Uterus (tissue), 4 donors: ENCODE measurements around the gene MTURN. TPM values are rescaled to one million over a fixed set of nuclear protein-coding genes. Genes with fewer than 3 reads are reported as not detected.
A peak's percentile ranks its signal among the peaks of the same experiment; 100 is the strongest.

Experiments used
- DNase-seq, 2 donors: peaks; one replicate each; pipeline ENCODE4 v3.0.0-alpha.2; 2019 to 2020
- H3K27ac ChIP-seq, 2 donors: fragments of 200-600 bp; sonication (generic); 1 replicate in 1 of 2; 2 replicates in 1 of 2; pipeline ENCODE4 v1.5.1; 2016 to 2018
- H3K27me3 ChIP-seq, 2 donors: fragments of 200-600 bp; sonication (generic); one replicate each; pipeline ENCODE4 v1.5.1; 2018 to 2019; ENCODE audit warnings: control low read depth in 1 of 2
- H3K36me3 ChIP-seq, 2 donors: fragments of 200-600 bp; sonication (generic); one replicate each; pipeline ENCODE4 v1.5.1; 2019; ENCODE audit warnings: control low read depth in 1 of 2
- H3K4me1 ChIP-seq, 2 donors: fragments of 200-600 bp; sonication (generic); one replicate each; pipeline ENCODE4 v1.5.1; 2018 to 2019; ENCODE audit warnings: control low read depth in 1 of 2
- H3K4me3 ChIP-seq, 2 donors: fragments of 200-600 bp; sonication (generic); 1 replicate in 1 of 2; 2 replicates in 1 of 2; pipeline ENCODE4 v1.5.1; 2018 to 2019; ENCODE audit warnings: mild to moderate bottlenecking in 1 of 2
- H3K9me3 ChIP-seq, 2 donors: fragments of 200-600 bp; sonication (generic); one replicate each; pipeline ENCODE4 v1.5.1; 2019; ENCODE audit warnings: control low read depth in 1 of 2
- CTCF ChIP-seq, 4 experiments: fragments of 200-600 bp in 2 of 4; fragments of 450-650 bp in 2 of 4; sonication (generic) in 2 of 4; IDR thresholded peaks; one replicate each; pipeline ENCODE4 v1.5.1; 2016 to 2019; ENCODE audit warnings: antibody characterized with exemption in 4 of 4, mild to moderate bottlenecking in 2 of 4, moderate library complexity in 1 of 4
- POLR2A ChIP-seq, 2 donors: fragments of 450-650 bp; IDR thresholded peaks; one replicate each; pipeline ENCODE4 v1.6.1; 2016; ENCODE audit warnings: antibody characterized with exemption in 2 of 2, mild to moderate bottlenecking in 1 of 2, moderate library complexity in 1 of 2
- intact Hi-C: fragments of 100-400 bp; cut with DNase I; formaldehyde crosslinking; loops from one replicate; pipeline ENCODE4 v1.15.1; 2023; ENCODE audit warnings: low total_unique reads
- small RNA-seq: library from RNA; depleted of rRNA; stranded (forward); fragments of <200 nt; gene quantifications from one replicate; pipeline ENCODE3, GENCODE V24; 2016
- total RNA-seq, 4 donors: library from RNA; depleted of rRNA in 3 of 4; stranded (reverse); fragments of >200 nt in 3 of 4; gene quantifications; one replicate each; pipeline versions ENCODE4 v1.1.0 to v1.2.4, GENCODE V29; 2014 to 2023
- donor health status: DM: yes; HTN: yes; CAD: no.

Gene MTURN
- total RNA-seq, 4 donors from 2014 or later: 45.1 to 75.9 (median 53.1) TPM

- H3K9me3 ChIP-seq: no peaks in the 10 kb centered on the region
- no peak overlapping the region for H3K4me3 ChIP-seq
- no peaks in the 10 kb centered on the region for H3K36me3 ChIP-seq
- peak overlapping the region in 1 of 2 donors; percentile 8 for H3K27ac ChIP-seq
- intact Hi-C loops: no loop called here
- no peaks in the 10 kb centered on the region for H3K27me3 ChIP-seq
- DNase-seq: no peak
- TF ChIP-seq POLR2A (IDR thresholded peaks at IDR 0.05) (no peak), CTCF (IDR thresholded peaks at IDR 0.05) (no peak)
- H3K4me1 ChIP-seq: no peaks in the 10 kb centered on the region
Measured at GRCh38 chr7:30202671-30203070, 67.9 kb downstream of the MTURN start.

- H3K36me3 ChIP-seq: no peaks in the 10 kb centered on the region
- DNase-seq: no peak
- TF ChIP-seq POLR2A (IDR thresholded peaks at IDR 0.05) (no peak), CTCF (IDR thresholded peaks at IDR 0.05) (no peak)
- H3K4me3 ChIP-seq: no peak overlapping the region
- no peaks in the 10 kb centered on the region for H3K9me3 ChIP-seq
- no peak overlapping the region for H3K27ac ChIP-seq
- no peaks in the 10 kb centered on the region for H3K27me3 ChIP-seq
- intact Hi-C loops: no loop called here
- H3K4me1 ChIP-seq: no peaks in the 10 kb centered on the region
Measured at GRCh38 chr7:30206491-30206890, 71.7 kb downstream of the MTURN start.

GRCh38 chr7:30206942-30207341 lies 72.2 kb downstream of the MTURN start:
- TF ChIP-seq CTCF (IDR thresholded peaks at IDR 0.05) (no peak), POLR2A (IDR thresholded peaks at IDR 0.05) (no peak)
- intact Hi-C loops: no loop called here
- no peak for DNase-seq
- no peaks in the 10 kb centered on the region for H3K27me3 ChIP-seq
- no peak overlapping the region for H3K27ac ChIP-seq
- H3K36me3 ChIP-seq: no peaks in the 10 kb centered on the region
- H3K4me1 ChIP-seq: no peaks in the 10 kb centered on the region
- H3K9me3 ChIP-seq: no peaks in the 10 kb centered on the region
- H3K4me3 ChIP-seq: no peak overlapping the region

GRCh38 chr7:30207376-30207775 lies 72.6 kb downstream of the MTURN start:
- H3K9me3 ChIP-seq: no peaks in the 10 kb centered on the region
- H3K4me1 ChIP-seq: no peaks in the 10 kb centered on the region
- no peak overlapping the region for H3K27ac ChIP-seq
- no peak for TF ChIP-seq CTCF (IDR thresholded peaks at IDR 0.05)
- no peak for TF ChIP-seq POLR2A (IDR thresholded peaks at IDR 0.05)
- H3K27me3 ChIP-seq: no peaks in the 10 kb centered on the region
- no peak for DNase-seq
- H3K36me3 ChIP-seq: no peaks in the 10 kb centered on the region
- intact Hi-C loops: no loop called here
- H3K4me3 ChIP-seq: no peak overlapping the region

GRCh38 chr7:30209951-30210350 lies 75.2 kb downstream of the MTURN start:
- H3K9me3 ChIP-seq: no peaks in the 10 kb centered on the region
- no peak for TF ChIP-seq CTCF (IDR thresholded peaks at IDR 0.05)
- TF ChIP-seq POLR2A (IDR thresholded peaks at IDR 0.05): no peak
- no peaks in the 10 kb centered on the region for H3K4me1 ChIP-seq
- H3K4me3 ChIP-seq: no peak overlapping the region
- H3K27me3 ChIP-seq: no peaks in the 10 kb centered on the region
- intact Hi-C loops: no loop called here
- no peaks in the 10 kb centered on the region for H3K36me3 ChIP-seq
- H3K27ac ChIP-seq: no peak overlapping the region
- DNase-seq: no peak

Small RNAs within 50 kb of the gene (small RNA-seq; reads per million reads assigned to genes)
- not detected for gene RPS27P16

Other genes starting within 250 kb of the MTURN start
- 10 to 100 TPM; 14.4 to 66.5 (median 44.1) TPM for gene SCRN1, start 145.2 kb upstream of the MTURN start, total RNA-seq
- 10 to 100 TPM in 2 of 4 donors, 1 to 10 TPM in 2; 4.9 to 86.5 (median 11.5) TPM for gene FKBP14, start 108.3 kb upstream of the MTURN start, total RNA-seq
- gene PLEKHA8, start 106.6 kb upstream of the MTURN start, total RNA-seq: 10 to 100 TPM in 2 of 4 donors, 1 to 10 TPM in 2; 6.1 to 24.4 (median 11.5) TPM
- 10 to 100 TPM; 22.0 to 40.6 (median 27.3) TPM for gene ZNRF2, start 149.6 kb downstream of the MTURN start, total RNA-seq